Natural killer cell (primary cell): ENCODE results near the gene ITGA3. TPM values are rescaled to one million over a fixed set of nuclear protein-coding genes. Genes with fewer than 3 reads are reported as not detected.
A peak's percentile ranks its signal among the peaks of the same experiment; 100 is the strongest.

Experiments used
- ATAC-seq, 3 donors: fragments of 150-1000 bp in 2 of 3; fragments of 200-7000 bp in 1 of 3; cut with Tn5 transposase; 1 replicate in 1 of 3; 2 replicates in 2 of 3; pipeline ENCODE4 v1.10.0; 2021; ENCODE audit warnings: mild to moderate bottlenecking in 2 of 3, moderate library complexity in 2 of 3
- DNase-seq, 2 donors: peaks; one replicate each; pipeline versions ENCODE4 v3.0.0 to v3.0.0-alpha.2; 2013 to 2021; ENCODE audit warnings: mixed read lengths in 1 of 2
- H3K27ac ChIP-seq: one replicate; pipeline ENCODE4 v1.5.1; 2013; ENCODE audit warnings: mild to moderate bottlenecking, low read length
- H3K27me3 ChIP-seq: one replicate; pipeline ENCODE4 v1.6.1; 2013; ENCODE audit warnings: low read length; ENCODE audit not compliant: control insufficient read depth, insufficient read depth
- H3K36me3 ChIP-seq: one replicate; pipeline ENCODE4 v1.6.1; 2013; ENCODE audit warnings: low read length; ENCODE audit not compliant: control insufficient read depth, insufficient read depth
- H3K4me1 ChIP-seq: one replicate; pipeline ENCODE4 v1.6.1; 2013; ENCODE audit warnings: low read length; ENCODE audit not compliant: control insufficient read depth, insufficient read depth
- H3K4me3 ChIP-seq: one replicate; pipeline ENCODE4 v1.5.1; 2013; ENCODE audit warnings: low read length
- H3K9me3 ChIP-seq: one replicate; pipeline ENCODE4 v1.6.1; 2013; ENCODE audit warnings: low read length; ENCODE audit not compliant: control insufficient read depth, insufficient read depth
- H3K27ac Mint-ChIP-seq, 2 donors: one replicate each; pipeline ENCODE4 v1.8.0; 2022; ENCODE audit warnings: mild to moderate bottlenecking in 2 of 2, mixed read lengths in 2 of 2, moderate library complexity in 1 of 2
- H3K27me3 Mint-ChIP-seq, 2 donors: one replicate each; pipeline ENCODE4 v1.8.0; 2022; ENCODE audit warnings: low read depth in 2 of 2, mixed read lengths in 2 of 2
- H3K36me3 Mint-ChIP-seq: one replicate; pipeline ENCODE4 v1.8.0; 2022; ENCODE audit warnings: mixed read lengths
- H3K4me1 Mint-ChIP-seq, 2 donors: one replicate each; pipeline ENCODE4 v1.8.0; 2022; ENCODE audit warnings: mixed read lengths in 2 of 2
- H3K4me3 Mint-ChIP-seq: one replicate; pipeline ENCODE4 v1.8.0; 2022; ENCODE audit warnings: mild to moderate bottlenecking, moderate library complexity, mixed read lengths
- H3K9me3 Mint-ChIP-seq, 2 donors: one replicate each; pipeline ENCODE4 v1.8.0; 2022; ENCODE audit warnings: mixed read lengths in 2 of 2
- WGBS: methylation state at CpG from one replicate; pipeline ENCODE4 v1.1.7; 2013; ENCODE audit warnings: missing lambda C conversion rate; ENCODE audit not compliant: insufficient coverage; 5-methylcytosine and 5-hydroxymethylcytosine counted together
- intact Hi-C: fragments of 100-400 bp; cut with micrococcal nuclease; formaldehyde crosslinking; loops from one replicate; pipeline ENCODE4 v1.14.2; 2022
- total RNA-seq, 4 donors: library from RNA; stranded (reverse); fragments of 120-200 nt in 1 of 4; gene quantifications; one replicate each; pipeline versions ENCODE4 v1.2.3 to v1.2.4, GENCODE V29; 2013 to 2022
- TF ChIP-seq, protein P1 (sequence below): fragments of 200-600 bp; IDR thresholded peaks from one replicate; pipeline ENCODE4 v1.8.0; 2022; ENCODE audit warnings: antibody characterized with exemption

Gene ITGA3
- total RNA-seq, 3 donors from 2014 or later (not counting 1 experiment from before 2014, with no cell fraction given) = 0.47 to 2.8 (median 1.4) TPM

DNA sequence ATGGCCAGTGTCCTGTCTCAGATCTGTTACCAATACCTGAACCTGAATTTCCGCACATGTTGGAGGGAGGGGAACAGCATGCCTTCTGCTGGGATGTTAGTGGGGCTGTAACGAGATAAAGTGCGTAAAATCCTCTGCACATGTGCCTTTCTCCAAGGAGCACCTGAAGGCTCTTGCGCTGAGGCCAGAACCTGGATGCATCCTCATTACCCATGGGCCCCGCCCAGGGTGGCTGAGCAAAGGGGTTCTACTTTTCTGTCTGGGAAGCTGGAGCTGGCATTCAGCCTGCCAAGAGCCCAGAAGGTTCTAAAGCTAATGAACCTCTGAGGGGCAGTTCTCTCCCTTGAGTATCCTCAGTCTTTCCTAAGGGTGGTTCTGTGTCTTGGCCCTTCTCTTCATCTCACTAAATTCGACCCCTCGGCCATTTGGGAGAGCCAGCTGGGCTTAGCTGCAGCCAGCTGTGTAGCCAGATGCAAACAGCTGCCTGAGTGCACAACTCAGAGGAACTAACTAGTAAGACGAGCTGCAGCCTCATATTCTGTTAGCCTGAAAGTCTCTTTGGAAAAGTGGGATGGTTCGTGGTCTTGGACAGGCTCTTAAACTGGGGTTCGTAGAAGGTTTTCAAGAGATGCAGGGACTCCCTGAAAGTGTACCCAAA lies 2.5 kb downstream of the ITGA3 start:
- no peaks in the 10 kb centered on the region for H3K9me3 ChIP-seq
- H3K4me3 Mint-ChIP-seq = peak overlapping the region; percentile 83
- 93% methylated on average over 10 of the region's 10 CpGs for WGBS
- no peak overlapping the region for H3K27ac ChIP-seq
- DNase-seq (no peak), ATAC-seq (no peak)
- H3K36me3 ChIP-seq = no peaks in the 10 kb centered on the region
- TF ChIP-seq, protein P1, sequence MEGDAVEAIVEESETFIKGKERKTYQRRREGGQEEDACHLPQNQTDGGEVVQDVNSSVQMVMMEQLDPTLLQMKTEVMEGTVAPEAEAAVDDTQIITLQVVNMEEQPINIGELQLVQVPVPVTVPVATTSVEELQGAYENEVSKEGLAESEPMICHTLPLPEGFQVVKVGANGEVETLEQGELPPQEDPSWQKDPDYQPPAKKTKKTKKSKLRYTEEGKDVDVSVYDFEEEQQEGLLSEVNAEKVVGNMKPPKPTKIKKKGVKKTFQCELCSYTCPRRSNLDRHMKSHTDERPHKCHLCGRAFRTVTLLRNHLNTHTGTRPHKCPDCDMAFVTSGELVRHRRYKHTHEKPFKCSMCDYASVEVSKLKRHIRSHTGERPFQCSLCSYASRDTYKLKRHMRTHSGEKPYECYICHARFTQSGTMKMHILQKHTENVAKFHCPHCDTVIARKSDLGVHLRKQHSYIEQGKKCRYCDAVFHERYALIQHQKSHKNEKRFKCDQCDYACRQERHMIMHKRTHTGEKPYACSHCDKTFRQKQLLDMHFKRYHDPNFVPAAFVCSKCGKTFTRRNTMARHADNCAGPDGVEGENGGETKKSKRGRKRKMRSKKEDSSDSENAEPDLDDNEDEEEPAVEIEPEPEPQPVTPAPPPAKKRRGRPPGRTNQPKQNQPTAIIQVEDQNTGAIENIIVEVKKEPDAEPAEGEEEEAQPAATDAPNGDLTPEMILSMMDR = no peak
- no peak overlapping the region for H3K27ac Mint-ChIP-seq
- no peaks in the 10 kb centered on the region for H3K36me3 Mint-ChIP-seq
- peaks cover 28 to 33% of the 10 kb centered on the region in 2 donors for H3K27me3 Mint-ChIP-seq
- intact Hi-C loops = no loop called here
- no peak overlapping the region for H3K4me3 ChIP-seq
- H3K4me1 Mint-ChIP-seq = peaks cover 10 to 25% of the 10 kb centered on the region in 2 donors
- H3K4me1 ChIP-seq = peaks cover 25% of the 10 kb centered on the region
- peaks cover 3% of the 10 kb centered on the region for H3K27me3 ChIP-seq
- no peaks in the 10 kb centered on the region for H3K9me3 Mint-ChIP-seq

DNA sequence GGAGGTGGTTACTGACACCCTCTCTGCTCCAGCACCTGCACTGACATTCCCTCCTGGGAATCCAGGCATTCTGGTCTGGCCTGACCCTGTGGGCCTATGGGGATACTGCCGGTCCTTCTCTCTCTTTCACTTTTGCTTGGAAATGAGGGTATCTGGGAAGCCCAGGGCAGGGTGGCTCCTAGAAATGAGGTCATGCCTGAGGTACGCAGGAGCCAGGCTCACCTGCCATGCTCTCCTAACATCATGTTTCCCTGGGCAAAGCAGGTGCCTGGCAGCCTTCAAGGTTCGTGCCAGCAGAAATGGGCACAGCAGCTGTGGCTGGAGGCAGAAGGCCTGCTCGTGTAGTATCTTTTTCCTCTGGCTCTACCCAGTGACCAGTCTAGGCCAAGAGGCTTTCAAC lies 3.3 kb downstream of the ITGA3 start:
- no peak overlapping the region for H3K27ac Mint-ChIP-seq
- no peak overlapping the region for H3K4me3 Mint-ChIP-seq
- H3K9me3 ChIP-seq = no peaks in the 10 kb centered on the region
- H3K4me1 Mint-ChIP-seq = peaks cover 10 to 25% of the 10 kb centered on the region in 2 donors
- TF ChIP-seq, protein P1 = no peak
- ATAC-seq (no peak), DNase-seq (no peak)
- peaks cover 25% of the 10 kb centered on the region for H3K4me1 ChIP-seq
- intact Hi-C loops = no loop called here
- no peaks in the 10 kb centered on the region for H3K9me3 Mint-ChIP-seq
- no peak overlapping the region for H3K4me3 ChIP-seq
- WGBS = 83% methylated on average over 4 of the region's 4 CpGs
- H3K36me3 ChIP-seq = no peaks in the 10 kb centered on the region
- no peaks in the 10 kb centered on the region for H3K36me3 Mint-ChIP-seq
- H3K27me3 ChIP-seq = peaks cover 3% of the 10 kb centered on the region
- peaks cover 28 to 38% of the 10 kb centered on the region in 2 donors for H3K27me3 Mint-ChIP-seq
- H3K27ac ChIP-seq = no peak overlapping the region

DNA sequence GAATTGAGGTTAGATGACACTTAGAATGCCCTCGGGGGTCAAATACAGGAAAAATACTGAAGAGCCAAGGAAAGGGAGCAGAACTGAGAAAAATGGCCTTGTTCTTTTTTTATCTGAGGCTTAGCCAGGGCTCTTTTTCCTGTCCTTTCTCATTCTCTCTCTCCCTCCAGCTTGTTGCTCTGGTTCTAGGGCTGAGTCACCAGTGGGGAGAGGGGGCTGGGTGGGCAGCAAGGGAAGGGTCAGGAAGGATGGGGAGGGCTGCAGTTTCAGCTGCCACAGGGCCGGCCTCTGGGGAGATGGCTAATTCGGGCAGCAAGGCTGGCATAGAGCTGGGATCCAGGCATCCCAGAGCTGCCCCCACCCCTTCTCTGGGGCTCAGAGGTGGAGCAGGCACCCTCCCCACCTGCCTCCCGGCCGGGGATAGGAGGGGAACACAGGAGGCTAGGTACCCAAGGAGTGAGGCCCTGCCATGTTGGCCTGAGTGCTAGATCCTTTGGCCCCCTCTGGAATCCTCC lies 3.9 kb downstream of the ITGA3 start:
- H3K36me3 Mint-ChIP-seq = no peaks in the 10 kb centered on the region
- TF ChIP-seq, protein P1 = no peak
- H3K9me3 Mint-ChIP-seq = no peaks in the 10 kb centered on the region
- ATAC-seq (no peak), DNase-seq (no peak)
- H3K27me3 Mint-ChIP-seq = peaks cover 27 to 40% of the 10 kb centered on the region in 2 donors
- H3K4me3 Mint-ChIP-seq = no peak overlapping the region
- peaks cover 10 to 25% of the 10 kb centered on the region in 2 donors for H3K4me1 Mint-ChIP-seq
- no peaks in the 10 kb centered on the region for H3K36me3 ChIP-seq
- H3K27ac ChIP-seq = no peak overlapping the region
- H3K4me3 ChIP-seq = no peak overlapping the region
- intact Hi-C loops = no loop called here
- peaks cover 22% of the 10 kb centered on the region for H3K4me1 ChIP-seq
- WGBS = 78% methylated on average over 5 of the region's 5 CpGs
- H3K9me3 ChIP-seq = no peaks in the 10 kb centered on the region
- H3K27ac Mint-ChIP-seq = no peak overlapping the region
- H3K27me3 ChIP-seq = peaks cover 3% of the 10 kb centered on the region
